Measurements from ENCODE around the gene EPN1. TPM values are rescaled to one million over a fixed set of nuclear protein-coding genes. Genes with fewer than 3 reads are reported as not detected.

Gene EPN1
- total RNA-seq, 1 donor from 2014 or later = 115 TPM

- Mint-ChIP-seq H3K27me3 (no peaks in the 10 kb centered on the region), H3K27ac (no peak overlapping the region), H3K4me3 (ENCODE audit: low read depth) (no peak overlapping the region), H3K9me3 (ENCODE audit: low read depth) (no peaks in the 10 kb centered on the region), H3K36me3 (ENCODE audit: insufficient read depth) (peaks cover 19% of the 10 kb centered on the region), H3K4me1 (ENCODE audit: low read depth) (peaks cover under 1% of the 10 kb centered on the region)
- TF ChIP-seq, protein P1, sequence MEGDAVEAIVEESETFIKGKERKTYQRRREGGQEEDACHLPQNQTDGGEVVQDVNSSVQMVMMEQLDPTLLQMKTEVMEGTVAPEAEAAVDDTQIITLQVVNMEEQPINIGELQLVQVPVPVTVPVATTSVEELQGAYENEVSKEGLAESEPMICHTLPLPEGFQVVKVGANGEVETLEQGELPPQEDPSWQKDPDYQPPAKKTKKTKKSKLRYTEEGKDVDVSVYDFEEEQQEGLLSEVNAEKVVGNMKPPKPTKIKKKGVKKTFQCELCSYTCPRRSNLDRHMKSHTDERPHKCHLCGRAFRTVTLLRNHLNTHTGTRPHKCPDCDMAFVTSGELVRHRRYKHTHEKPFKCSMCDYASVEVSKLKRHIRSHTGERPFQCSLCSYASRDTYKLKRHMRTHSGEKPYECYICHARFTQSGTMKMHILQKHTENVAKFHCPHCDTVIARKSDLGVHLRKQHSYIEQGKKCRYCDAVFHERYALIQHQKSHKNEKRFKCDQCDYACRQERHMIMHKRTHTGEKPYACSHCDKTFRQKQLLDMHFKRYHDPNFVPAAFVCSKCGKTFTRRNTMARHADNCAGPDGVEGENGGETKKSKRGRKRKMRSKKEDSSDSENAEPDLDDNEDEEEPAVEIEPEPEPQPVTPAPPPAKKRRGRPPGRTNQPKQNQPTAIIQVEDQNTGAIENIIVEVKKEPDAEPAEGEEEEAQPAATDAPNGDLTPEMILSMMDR (IDR thresholded peaks at IDR 0.05; ENCODE audit: unreplicated experiment) = no peak
- no peak for DNase-seq (ENCODE audit: low spot score, unreplicated experiment)
Measured at GRCh38 chr19:55696301-55697068, 21.5 kb downstream of the EPN1 start.

DNA sequence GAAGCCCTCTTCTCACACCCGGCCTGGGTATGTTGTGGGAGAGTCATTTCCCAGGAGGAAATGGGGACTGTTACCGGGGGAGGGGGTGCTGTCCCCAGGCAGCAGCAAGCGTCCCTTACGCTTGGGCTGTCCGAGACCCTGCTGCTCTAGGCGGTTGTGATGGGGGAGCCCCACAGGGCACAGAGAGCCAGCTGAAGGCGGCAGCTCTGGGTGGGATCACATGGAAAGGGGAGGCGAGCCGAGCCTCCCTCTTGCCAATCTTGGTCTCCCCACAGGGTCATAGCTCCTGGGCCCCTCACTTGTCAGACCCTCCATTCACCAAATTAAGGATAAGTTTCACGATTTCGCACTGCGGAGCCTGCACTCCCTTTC is 22.0 kb downstream of the EPN1 start:
- DNase-seq (ENCODE audit: low spot score, unreplicated experiment) = no peak
- TF ChIP-seq, protein P1 (IDR thresholded peaks at IDR 0.05; ENCODE audit: unreplicated experiment) = no peak
- peaks cover 21% of the 10 kb centered on the region for H3K36me3 Mint-ChIP-seq (ENCODE audit: insufficient read depth)
- no peak overlapping the region for H3K4me3 Mint-ChIP-seq (ENCODE audit: low read depth)
- no peaks in the 10 kb centered on the region for H3K27me3 Mint-ChIP-seq
- H3K4me1 Mint-ChIP-seq (ENCODE audit: low read depth) = peaks cover 2% of the 10 kb centered on the region
- H3K9me3 Mint-ChIP-seq (ENCODE audit: low read depth) = no peaks in the 10 kb centered on the region
- H3K27ac Mint-ChIP-seq = no peak overlapping the region

DNA sequence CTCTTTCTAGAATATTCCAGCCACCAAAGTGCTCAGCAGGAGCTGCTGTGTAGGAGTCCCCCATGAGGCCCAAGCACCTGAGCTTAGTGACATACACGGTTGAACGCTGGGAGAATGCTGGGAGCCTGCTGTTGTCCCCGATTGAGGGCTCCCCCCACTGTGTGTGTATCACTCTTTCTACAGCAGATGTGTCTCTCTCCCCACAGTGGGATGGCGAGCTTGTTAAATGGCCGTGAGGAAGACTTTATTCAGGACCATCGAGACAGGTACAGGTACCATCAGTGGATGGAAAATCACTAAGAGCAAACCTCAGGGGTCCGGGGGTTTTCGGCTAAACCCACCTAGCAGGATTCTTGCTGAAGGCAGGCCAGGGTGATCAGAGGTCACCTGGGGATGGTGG is 22.7 kb downstream of the EPN1 start:
- no peak for DNase-seq (ENCODE audit: low spot score, unreplicated experiment)
- H3K27me3 Mint-ChIP-seq = no peaks in the 10 kb centered on the region
- peaks cover 4% of the 10 kb centered on the region for H3K9me3 Mint-ChIP-seq (ENCODE audit: low read depth)
- peaks cover 26% of the 10 kb centered on the region for H3K36me3 Mint-ChIP-seq (ENCODE audit: insufficient read depth)
- no peak overlapping the region for H3K4me3 Mint-ChIP-seq (ENCODE audit: low read depth)
- no peak overlapping the region for H3K27ac Mint-ChIP-seq
- TF ChIP-seq, protein P1 (IDR thresholded peaks at IDR 0.05; ENCODE audit: unreplicated experiment) = no peak
- H3K4me1 Mint-ChIP-seq (ENCODE audit: low read depth) = peaks cover 7% of the 10 kb centered on the region

DNA sequence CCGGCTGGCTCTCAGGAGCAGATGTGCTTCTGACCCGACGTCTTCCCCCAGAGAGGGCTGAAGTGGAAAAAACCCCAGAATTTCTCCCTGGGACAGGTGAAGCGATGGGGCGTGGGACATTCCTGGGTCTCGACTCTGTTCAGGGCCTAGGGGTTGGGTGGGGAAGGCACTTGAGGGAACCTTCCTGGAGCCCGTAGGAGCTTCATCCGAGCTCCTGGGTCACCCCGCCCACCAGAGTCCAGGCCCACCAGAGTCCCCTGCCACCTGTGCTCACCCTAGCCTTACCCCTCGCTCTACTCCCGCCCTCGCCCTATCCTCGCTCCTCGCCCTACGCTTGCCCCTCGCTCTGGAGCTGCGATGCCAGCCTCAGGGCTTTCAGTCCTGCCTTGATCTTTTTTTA is 23.2 kb downstream of the EPN1 start:
- peaks cover 7% of the 10 kb centered on the region for H3K4me1 Mint-ChIP-seq (ENCODE audit: low read depth)

GRCh38 chr19:55699221-55699620 is 24.2 kb downstream of the EPN1 start:
- Mint-ChIP-seq H3K4me1 (ENCODE audit: low read depth) (peaks cover 7% of the 10 kb centered on the region), H3K4me3 (ENCODE audit: low read depth) (no peak overlapping the region), H3K9me3 (ENCODE audit: low read depth) (peaks cover 7% of the 10 kb centered on the region), H3K36me3 (ENCODE audit: insufficient read depth) (peaks cover 33% of the 10 kb centered on the region), H3K27ac (no peak overlapping the region), H3K27me3 (no peaks in the 10 kb centered on the region)
- no peak for DNase-seq (ENCODE audit: low spot score, unreplicated experiment)
- TF ChIP-seq, protein P1 (IDR thresholded peaks at IDR 0.05; ENCODE audit: unreplicated experiment) = no peak

More for the DNA sequence above, 23.2 kb downstream of the EPN1 start:
- Mint-ChIP-seq H3K9me3 (ENCODE audit: low read depth) (peaks cover 4% of the 10 kb centered on the region), H3K4me3 (ENCODE audit: low read depth) (no peak overlapping the region), H3K36me3 (ENCODE audit: insufficient read depth) (peaks cover 30% of the 10 kb centered on the region), H3K27me3 (no peaks in the 10 kb centered on the region), H3K27ac (peak overlapping the region; percentile 82)
- TF ChIP-seq, protein P1 (IDR thresholded peaks at IDR 0.05; ENCODE audit: unreplicated experiment) = no peak
- no peak for DNase-seq (ENCODE audit: low spot score, unreplicated experiment)

Measured in progenitor cell of endocrine pancreas (in vitro differentiated cells).